ENCODE results near the gene CXCR1.

- TF ChIP-seq, protein P1, sequence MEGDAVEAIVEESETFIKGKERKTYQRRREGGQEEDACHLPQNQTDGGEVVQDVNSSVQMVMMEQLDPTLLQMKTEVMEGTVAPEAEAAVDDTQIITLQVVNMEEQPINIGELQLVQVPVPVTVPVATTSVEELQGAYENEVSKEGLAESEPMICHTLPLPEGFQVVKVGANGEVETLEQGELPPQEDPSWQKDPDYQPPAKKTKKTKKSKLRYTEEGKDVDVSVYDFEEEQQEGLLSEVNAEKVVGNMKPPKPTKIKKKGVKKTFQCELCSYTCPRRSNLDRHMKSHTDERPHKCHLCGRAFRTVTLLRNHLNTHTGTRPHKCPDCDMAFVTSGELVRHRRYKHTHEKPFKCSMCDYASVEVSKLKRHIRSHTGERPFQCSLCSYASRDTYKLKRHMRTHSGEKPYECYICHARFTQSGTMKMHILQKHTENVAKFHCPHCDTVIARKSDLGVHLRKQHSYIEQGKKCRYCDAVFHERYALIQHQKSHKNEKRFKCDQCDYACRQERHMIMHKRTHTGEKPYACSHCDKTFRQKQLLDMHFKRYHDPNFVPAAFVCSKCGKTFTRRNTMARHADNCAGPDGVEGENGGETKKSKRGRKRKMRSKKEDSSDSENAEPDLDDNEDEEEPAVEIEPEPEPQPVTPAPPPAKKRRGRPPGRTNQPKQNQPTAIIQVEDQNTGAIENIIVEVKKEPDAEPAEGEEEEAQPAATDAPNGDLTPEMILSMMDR (IDR thresholded peaks at IDR 0.05; ENCODE audit: insufficient read depth, low read length) = no peak
- no peak for TF ChIP-seq POLR2AphosphoS5 (IDR thresholded peaks at IDR 0.05; ENCODE audit: low read depth)
- TF ChIP-seq REST (IDR thresholded peaks at IDR 0.05; ENCODE audit: insufficient replicate concordance, low read depth) = no peak
- no peak for TF ChIP-seq GABPA (IDR thresholded peaks at IDR 0.05; ENCODE audit: low read depth)
Measured at GRCh38 chr2:218172845-218173244, 6.1 kb upstream of the CXCR1 start.

Data from HL-60 (cell line).